Hepatocyte (in vitro differentiated cells): ENCODE results near the gene RASAL2.

Experiments
- CTCF ChIP-seq: fragments of 200-600 bp; sonication (generic); IDR thresholded peaks from 2 replicates; pipeline ENCODE4 v1.5.1; 2016; ENCODE audit warnings: antibody characterized with exemption, mild to moderate bottlenecking; ENCODE audit not compliant: poor library complexity
- EZH2 ChIP-seq: fragments of 200-600 bp; sonication (generic); IDR thresholded peaks from 2 replicates; pipeline ENCODE4 v1.6.1; 2016; ENCODE audit warnings: antibody characterized with exemption, mild to moderate bottlenecking, borderline replicate concordance

- TF ChIP-seq CTCF, result no peak
- no peak for TF ChIP-seq EZH2
Observed at GRCh38 chr1:178048883-178049282, 45.0 kb upstream of the RASAL2 start.
